CD4-positive, alpha-beta T cell treated with Interleukin-1 beta for 1 hour (primary cell): ENCODE data around the gene PKP1.

Experiments used
- DNase-seq, 2 donors: peaks; one replicate each; pipeline ENCODE4 v3.0.0-alpha.2; 2020 to 2022

Gene PKP1

DNA sequence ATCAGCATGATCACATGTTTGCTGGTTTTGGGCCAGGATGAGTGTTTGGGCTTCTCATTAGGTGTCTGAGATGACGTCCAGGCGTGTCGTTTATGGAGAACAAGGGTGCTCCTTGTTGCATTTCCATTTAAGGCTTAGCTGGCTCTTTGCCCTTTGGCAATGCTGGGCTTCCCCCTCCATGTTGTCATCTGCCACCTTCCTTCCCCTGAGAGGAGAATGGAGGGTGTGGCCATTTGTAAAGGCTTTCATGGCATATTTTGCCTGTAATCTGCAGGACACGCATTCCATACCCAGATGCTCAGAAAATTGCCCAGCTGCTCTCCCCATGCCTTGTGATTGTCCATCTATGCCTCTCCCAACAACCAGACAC, 27.7 kb downstream of the PKP1 start:
- no peak for DNase-seq

DNA sequence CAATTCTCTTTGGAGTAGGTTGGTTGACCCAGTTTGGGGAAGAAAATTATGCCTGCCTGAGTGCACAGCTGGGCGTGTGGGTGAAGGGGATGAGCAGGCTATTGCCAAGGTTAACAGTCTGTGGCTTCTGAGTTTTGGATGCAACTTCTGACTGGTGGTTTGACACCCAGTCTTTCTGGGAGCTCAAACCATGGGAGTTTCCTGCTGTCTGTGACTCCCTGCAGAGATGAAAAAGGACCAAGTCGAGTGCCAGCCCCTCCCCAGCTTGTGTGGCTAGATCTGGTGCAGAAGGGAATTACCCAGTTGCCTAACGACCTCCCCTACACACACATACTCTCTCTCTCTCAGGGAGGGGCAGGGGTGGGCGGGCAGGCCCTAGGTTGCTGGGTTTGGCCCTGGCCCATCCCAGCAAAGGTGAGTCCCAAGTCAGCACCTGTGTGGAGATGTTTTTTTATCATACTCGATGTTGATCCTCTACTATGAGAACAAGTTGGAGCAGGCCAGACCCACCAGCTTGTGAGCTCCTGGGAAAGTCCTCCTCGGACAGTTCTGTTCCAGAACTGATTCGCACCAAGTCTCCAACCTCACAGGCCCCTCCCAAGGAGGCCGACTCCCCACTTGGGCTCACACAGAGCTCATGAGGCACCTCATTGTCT, 28.2 kb downstream of the PKP1 start:
- no peak for DNase-seq

DNA sequence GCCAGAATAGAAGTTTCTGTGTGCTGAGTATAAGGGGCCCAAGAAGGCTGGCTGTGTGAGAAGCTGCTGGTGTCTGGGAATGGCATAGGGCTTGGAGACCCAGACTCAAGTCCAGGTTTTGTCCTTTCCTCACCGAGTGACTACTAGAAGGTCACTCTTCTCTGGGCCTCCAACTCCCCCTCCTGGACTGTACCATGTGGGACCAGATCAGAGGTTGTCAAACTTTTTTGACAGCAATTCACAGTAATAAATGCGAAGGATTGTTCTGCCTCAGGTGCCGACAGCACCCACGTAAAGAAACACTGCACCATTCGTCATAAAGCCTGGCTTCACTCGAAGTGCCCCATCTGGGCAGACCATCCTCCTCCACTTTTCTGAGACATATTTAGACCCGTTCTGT, 29.0 kb downstream of the PKP1 start:
- no peak for DNase-seq

DNA sequence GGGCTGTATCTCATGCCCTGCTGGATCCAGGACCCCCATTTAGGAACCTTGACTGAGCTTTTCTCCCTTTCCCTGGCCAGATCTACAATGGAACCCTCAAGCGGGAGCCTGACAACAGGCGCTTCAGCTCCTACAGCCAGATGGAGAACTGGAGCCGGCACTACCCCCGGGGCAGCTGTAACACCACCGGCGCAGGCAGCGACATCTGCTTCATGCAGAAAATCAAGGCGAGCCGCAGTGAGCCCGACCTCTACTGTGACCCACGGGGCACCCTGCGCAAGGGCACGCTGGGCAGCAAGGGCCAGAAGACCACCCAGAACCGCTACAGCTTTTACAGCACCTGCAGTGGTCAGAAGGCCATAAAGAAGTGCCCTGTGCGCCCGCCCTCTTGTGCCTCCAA, 29.8 kb downstream of the PKP1 start:
- DNase-seq, result no peak

DNA sequence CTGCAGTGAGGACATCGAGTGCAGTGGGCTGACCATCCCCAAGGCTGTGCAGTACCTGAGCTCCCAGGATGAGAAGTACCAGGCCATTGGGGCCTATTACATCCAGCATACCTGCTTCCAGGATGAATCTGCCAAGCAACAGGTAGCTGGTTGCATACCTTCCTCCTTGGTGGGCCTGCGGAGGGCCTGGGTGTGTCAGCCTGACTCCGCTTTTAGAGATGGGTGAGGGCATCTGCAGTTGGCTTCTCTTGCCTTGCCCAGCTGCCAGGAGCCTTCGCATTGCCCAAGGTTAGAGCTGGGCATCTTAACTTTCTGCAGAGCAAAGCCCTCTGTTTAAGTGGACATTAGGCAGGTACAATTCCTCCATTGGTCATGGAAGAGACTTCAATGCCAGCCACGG, 33.2 kb downstream of the PKP1 start:
- no peak for DNase-seq

DNA sequence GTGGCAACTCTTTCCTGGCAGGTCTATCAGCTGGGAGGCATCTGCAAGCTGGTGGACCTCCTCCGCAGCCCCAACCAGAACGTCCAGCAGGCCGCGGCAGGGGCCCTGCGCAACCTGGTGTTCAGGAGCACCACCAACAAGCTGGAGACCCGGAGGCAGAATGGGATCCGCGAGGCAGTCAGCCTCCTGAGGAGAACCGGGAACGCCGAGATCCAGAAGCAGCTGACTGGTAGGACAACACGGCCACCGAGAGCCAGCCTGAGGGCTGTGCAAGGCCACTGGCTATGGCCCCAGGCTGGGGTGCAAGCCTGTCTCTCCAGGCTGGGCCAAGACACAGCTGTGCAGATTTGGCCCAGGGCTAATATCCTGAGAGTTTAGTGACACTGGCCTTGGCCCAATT, 34.2 kb downstream of the PKP1 start:
- DNase-seq, result no peak

DNA sequence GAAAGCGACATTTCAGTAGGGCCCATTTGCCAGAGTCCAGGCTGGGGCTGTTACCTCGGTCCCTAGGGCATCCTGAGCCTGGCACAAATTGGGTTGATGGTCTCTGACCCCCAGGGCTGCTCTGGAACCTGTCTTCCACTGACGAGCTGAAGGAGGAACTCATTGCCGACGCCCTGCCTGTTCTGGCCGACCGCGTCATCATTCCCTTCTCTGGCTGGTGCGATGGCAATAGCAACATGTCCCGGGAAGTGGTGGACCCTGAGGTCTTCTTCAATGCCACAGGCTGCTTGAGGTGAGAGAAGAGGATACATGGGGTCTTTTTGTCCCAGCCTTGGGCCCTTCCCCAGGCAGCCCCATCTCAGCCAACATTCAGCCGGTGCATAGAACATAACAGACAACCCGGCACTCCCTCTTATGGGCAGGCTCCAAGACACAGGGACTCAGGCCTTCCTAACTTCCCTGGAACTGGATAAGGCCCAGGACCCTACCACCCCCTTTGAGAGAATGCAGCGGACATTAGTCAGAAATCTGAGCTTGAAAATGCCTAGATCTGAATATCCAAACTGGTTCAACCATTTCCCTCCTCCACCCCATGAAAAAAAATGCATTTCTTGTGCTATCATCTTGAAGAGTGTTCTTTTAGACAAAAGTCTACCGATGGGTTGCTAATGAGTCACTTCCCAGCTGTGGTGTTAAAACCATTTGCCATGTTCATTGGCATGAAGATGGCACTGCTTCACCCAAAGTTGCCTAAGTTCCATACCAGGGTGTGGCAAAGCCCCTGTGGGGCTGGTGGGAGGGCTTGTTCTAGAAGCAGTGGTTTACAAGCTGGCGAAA, 35.4 kb downstream of the PKP1 start:
- no peak for DNase-seq

DNA sequence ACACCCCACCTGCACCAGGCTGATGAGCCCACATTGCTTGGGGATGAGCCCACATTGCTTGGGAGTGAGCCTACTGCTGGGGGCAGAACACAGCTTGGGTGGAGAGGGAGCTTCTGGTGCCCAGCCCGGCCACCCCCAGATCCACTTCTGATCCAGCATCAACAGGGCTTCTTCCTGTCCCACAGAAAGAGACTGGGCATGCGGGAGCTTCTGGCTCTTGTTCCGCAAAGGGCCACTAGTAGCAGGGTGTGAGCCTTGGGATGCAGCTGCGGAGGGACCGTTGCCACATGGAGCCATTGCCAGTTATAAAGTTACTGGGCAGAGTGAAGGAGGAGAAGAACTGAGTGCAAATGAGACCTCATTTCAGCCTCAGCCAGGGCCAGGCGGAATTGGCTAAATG, 36.3 kb downstream of the PKP1 start:
- DNase-seq, result no peak

DNA sequence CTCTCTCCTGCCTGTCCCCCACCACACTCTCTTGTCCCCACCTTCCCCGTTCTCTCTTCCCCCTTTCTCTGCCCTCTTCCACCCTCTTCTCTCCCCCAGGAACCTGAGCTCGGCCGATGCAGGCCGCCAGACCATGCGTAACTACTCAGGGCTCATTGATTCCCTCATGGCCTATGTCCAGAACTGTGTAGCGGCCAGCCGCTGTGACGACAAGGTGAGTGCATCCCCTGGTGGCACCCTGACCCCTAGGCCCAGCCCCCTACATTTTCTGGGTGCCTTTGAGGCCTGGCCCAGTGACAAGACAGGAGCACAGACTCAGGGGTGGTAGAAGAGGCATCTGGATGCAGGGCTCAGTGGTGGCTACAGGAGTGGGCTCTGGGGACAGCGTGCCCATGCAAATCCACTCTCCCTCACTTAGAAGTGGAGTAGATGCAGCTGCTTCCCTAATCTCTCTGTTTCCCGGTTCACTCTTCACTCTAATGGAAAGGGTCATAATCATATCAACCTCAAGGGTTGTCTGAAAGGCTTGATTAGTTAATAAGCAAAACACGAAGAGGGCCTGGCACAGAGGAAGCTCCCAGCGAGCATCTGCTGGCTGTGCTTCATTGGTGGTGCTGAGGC, 37.0 kb downstream of the PKP1 start:
- DNase-seq, result no peak

DNA sequence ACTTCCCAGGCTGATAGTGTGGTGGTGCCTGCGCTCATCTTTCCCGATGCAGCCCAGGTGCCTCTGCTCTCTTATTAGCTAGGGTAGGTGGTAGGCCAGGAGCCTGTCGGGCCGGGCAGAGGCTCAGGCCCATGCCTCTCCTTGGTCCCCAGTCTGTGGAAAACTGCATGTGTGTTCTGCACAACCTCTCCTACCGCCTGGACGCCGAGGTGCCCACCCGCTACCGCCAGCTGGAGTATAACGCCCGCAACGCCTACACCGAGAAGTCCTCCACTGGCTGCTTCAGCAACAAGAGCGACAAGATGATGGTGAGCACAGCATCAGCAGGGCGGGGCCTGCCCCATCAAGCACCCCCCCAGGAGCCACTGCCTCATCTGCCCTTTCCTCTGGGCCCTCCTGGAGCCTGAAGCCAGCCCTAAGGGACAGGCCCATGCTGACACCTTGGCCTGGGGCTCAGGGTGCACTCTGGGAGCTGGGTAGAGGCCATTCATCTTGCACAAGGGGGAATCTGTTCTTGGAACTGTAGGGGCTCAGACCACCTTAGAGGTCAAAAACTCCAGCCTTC, 38.6 kb downstream of the PKP1 start:
- no peak for DNase-seq

DNA sequence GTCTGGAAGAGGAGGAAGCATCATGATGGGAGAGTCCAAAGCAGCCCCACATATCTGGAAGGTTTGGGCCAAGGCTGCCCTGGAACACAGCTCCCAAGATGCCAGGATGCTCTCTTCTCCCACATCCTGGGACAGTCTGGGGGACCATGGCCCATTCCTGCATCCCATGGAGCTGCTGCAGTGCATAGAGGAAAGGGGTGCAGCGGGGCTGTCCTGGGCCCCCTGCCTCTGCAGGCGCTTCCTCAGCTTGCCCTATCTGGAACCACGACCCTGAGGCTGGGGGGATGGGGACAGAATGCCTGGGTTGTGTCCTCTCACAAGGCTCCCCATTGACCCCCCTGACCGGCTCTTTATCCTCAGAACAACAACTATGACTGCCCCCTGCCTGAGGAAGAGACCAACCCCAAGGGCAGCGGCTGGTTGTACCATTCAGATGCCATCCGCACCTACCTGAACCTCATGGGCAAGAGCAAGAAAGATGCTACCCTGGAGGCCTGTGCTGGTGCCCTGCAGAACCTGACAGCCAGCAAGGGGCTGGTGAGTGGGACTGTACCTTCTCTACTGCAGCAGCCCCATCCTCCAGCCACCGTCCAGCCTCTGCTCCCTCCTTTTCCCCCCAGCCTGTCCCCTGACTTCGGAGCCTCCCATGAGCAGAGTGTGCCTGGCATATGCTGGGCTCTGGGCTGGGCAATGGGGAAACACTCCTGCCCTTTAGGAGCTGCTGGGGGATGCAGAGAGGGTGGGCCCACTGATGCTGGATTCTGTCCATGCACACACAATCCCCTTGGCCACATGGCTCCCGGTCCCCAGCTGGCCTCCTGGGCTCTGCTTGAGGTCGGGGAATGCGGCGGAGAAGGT, 39.6 kb downstream of the PKP1 start:
- no peak for DNase-seq

DNA sequence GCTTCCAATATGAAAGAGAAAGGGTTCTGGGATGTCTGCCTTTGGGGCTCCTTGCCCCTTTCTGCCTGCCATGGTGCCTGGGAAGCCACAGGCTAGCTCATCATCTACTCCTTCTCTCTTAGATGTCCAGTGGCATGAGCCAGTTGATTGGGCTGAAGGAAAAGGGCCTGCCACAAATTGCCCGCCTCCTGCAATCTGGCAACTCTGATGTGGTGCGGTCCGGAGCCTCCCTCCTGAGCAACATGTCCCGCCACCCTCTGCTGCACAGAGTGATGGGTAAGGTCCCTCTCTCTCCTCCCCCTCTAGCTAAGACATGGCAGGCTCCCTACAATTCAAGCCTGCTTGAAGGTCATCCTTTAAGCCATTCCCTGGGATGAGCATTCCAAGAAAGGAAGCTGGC, 41.0 kb downstream of the PKP1 start:
- no peak for DNase-seq

DNA sequence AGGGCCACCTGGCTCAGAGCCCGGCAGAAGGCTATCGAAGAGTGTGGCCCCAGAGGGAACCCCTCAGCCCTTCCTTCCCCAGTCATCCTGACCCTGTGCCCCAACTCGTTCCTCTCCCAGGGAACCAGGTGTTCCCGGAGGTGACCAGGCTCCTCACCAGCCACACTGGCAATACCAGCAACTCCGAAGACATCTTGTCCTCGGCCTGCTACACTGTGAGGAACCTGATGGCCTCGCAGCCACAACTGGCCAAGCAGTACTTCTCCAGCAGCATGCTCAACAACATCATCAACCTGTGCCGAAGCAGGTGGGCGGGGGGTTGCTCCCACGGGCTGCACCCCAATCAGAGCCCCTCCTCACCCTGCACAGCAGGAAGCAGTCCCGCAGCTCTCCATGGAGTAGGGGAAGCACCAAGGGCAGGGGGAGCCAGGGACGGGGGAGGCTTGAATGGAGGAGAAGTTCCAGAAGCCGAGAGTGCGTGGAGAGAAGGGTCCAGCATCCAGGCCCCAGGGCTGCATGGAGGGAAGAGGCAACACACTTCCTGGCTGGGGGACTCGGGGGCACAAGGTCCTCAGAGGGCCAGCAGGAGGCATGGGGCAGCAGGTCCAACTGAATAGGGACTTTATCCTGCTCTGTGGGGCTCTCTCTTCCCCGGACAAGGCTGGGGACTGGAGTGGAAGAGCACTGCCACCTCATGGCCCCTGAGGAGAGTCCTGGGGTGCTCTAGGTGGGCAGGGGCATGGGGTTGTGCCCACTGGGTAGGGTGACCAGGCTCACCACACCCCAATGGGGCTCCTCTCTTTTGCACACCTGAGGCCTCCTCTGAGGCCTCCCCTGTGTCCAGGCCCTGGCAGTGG, 41.7 kb downstream of the PKP1 start:
- DNase-seq, result no peak

DNA sequence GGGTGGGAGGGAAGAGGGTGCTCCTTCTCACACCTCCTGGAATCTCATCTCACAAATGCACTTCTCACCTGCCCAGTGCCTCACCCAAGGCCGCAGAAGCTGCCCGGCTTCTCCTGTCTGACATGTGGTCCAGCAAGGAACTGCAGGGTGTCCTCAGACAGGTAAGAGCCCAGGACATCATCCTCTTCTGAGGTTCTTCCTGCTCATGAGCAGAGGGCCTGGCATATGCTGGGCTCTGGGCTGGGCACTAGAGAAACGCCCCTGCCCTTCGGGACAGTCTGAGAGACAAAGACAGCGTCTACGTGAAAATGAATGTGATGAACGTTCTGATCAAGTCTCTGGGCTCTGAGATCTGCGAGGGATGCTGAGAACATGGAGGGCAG, 42.4 kb downstream of the PKP1 start:
- DNase-seq, result no peak

DNA sequence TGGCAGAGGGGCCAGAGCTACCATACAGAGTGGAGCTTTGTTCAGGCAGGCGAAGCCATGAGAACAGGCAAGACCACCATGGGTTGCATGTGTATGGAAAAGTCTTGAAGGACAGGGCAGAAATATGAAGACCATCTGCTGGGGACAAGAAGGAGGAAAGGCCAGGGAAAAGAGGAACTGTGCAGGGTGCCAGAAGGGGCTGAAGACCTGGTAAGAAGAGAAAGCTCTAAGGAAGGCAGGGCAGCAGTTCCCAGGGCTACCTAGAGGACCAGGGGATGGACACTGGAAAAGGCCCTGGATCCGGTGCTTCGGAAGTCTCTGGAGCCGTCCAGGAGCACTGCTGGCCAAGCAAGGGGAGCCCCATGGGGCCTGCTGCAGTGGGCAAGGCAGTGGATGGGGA, 43.4 kb downstream of the PKP1 start:
- no peak for DNase-seq

DNA sequence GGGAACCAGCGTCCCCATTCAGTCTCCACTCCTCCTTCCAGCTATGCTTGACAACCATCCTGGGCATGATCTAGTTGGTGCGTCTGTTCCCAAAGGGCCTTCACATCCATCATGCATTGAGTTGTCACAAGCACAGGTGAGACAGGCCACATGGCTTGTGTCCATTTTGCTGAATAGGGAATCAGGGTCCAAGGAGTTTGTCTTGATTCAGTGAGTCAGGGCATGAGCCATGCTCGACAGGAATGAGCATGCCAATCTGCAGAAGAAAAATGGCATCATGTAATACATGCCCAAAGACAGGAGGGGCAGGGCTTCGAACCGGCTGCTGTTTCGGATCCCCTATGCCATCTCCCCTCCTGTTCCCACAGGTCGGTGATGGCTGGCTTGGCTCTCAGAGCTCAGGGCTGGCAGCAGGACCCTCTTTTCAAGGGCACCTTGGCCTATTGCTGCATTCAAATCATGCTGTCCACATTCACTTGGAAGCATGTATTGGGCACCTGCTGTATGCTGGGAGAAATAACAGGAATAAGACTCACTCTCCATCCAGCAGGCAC, 44.5 kb downstream of the PKP1 start:
- no peak for DNase-seq

DNA sequence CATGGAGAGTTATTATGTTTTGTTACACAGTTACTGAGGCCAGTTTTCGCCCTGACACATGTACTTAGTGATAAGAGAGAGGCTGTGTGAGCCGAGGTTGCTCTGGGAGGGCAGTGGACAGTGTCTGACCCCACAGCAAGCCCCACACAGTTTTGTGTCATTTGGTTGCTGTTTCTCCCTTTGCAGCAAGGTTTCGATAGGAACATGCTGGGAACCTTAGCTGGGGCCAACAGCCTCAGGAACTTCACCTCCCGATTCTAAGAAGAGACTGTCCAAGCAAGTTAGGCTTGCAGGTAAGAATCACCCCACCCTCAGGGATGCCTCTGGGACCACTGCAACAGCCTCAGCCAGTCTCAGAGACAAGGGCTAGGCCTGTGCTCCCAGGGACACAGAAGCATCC, 45.3 kb downstream of the PKP1 start:
- DNase-seq, result no peak

DNA sequence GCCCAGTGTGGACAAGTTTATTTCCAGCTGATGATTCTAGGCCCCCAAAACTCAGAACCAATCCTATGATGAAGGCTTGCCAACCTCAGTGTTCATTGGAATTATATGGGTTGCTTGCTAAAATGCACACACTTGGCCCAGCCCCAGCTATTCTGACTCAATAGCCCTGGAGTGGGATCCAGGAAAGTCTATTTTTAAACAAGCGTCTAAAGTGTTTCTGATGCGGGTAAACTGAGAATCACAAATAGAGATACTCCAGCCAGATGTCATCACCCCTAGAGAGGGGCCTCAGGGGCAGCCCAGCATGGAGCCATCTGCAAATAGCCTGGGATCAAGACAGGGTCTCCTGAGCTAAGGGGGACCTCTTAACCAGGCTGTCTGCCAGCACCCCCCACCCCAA, 46.0 kb downstream of the PKP1 start:
- DNase-seq, result no peak

DNA sequence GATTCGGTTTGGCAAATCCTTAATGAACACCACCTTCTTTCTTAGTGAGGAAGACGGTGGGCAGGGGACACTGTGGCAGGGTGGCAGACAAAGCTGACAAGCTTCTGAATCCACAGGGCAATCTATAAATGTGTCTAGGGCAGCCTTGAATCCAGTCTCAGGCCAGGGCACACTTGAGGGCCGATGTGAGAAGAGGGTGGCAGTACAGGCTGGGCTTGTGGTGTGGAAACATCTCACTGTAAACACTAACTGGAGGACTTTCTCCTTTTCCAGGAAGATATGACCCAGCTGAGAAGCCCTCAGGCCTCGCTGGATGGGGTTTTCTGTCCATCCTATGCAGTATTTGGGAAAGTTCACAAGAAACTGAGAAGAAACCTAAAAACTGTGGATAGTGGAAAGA, 46.5 kb downstream of the PKP1 start:
- no peak for DNase-seq

DNA sequence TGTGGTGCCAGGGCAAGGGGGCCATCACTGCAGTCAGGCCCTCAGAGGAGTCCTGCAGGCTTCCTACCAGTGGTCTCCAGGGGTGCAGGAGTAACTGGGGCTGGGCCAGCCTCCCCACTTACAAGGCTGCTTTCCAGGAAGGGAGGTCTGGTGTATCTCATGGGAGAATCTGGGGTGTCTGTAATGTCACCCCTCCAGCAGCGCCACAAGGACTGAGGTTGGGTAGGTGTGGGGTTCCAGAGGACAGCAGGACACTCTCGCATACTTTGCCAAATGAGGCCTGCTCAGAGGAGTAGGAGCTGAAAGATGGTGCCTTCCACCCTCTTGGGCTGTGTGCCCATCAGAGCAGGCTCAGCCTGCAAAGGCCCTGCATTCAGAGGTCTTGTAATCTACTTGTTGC, 47.2 kb downstream of the PKP1 start:
- no peak for DNase-seq

DNA sequence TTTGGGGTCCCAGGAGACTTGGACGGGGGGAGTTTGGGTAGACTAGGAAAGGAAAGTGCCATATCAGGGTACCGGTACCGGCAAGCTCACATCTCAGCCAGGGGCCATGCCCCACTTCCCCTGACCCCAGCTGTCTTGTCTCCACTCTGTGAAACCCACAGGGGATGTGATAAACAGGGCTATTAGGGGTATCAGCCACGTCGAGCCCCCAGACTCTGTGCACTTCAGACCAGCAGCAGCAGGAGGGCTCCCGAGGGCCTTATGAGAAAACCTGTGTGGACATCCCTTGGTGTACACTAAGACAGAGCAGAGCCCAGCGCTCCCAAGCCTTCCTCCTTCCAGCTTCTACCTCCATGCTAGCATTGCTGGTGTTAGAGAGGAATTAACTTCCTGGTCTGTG, 47.9 kb downstream of the PKP1 start:
- no peak for DNase-seq

DNA sequence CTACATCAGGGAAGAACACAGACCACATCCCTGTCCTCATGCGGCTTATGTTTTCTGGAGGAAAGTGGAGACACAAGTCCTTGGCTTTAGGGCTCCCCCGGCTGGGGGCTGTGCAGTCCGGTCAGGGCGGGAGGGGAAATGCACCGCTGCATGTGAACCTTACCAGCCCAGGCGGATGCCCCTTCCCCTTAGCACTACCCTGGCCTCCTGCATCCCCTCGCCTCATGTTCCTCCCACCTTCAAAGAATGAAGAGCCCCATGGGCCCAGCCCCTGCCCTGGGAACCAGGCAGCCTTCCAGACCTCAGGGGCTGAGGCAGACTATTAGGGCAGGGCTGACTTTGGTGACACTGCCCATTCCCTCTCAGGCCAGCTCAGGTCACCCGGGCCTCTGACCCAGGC, 48.7 kb downstream of the PKP1 start:
- no peak for DNase-seq
